Colonic mucosa (tissue), 4 donors: ENCODE measurements around the gene AFTPH. TPM values are rescaled to one million over a fixed set of nuclear protein-coding genes. Genes with fewer than 3 reads are reported as not detected.

Experiments used
- DNase-seq: peaks from one replicate; pipeline ENCODE4 v3.0.0-alpha.2; 2020
- H3K27ac ChIP-seq: fragments of 200-600 bp; one replicate; pipeline ENCODE4 v1.8.0; 2021
- H3K27me3 ChIP-seq: fragments of 200-600 bp; one replicate; pipeline ENCODE4 v1.8.0; 2021
- H3K36me3 ChIP-seq: fragments of 200-600 bp; one replicate; pipeline ENCODE4 v1.8.0; 2021
- H3K4me1 ChIP-seq: fragments of 200-600 bp; one replicate; pipeline ENCODE4 v1.8.0; 2021; ENCODE audit warnings: mild to moderate bottlenecking
- H3K4me3 ChIP-seq: fragments of 200-600 bp; one replicate; pipeline ENCODE4 v1.8.0; 2021
- H3K9ac ChIP-seq, 2 donors: one replicate each; pipeline ENCODE4 v1.7.0; 2013; ENCODE audit warnings: control low read depth in 2 of 2, low read depth in 2 of 2, low read length in 2 of 2
- H3K9me3 ChIP-seq: fragments of 200-600 bp; one replicate; pipeline ENCODE4 v1.8.0; 2021
- intact Hi-C: fragments of 100-400 bp; cut with DNase I; formaldehyde crosslinking; loops from one replicate; pipeline ENCODE4 v1.14.1; 2022
- total RNA-seq, 2 donors: library from RNA; stranded (reverse); fragmentation: NEBNext Ultra II Directional in 1 of 2; extraction: Animal tissue kit (Norgen Biotek cat#: 25700) in 1 of 2; gene quantifications; one replicate each; pipeline ENCODE4 v1.2.1, GENCODE V29; 2021
- TF ChIP-seq, protein P1 (sequence below): fragments of 200-600 bp; IDR thresholded peaks from one replicate; pipeline ENCODE4 v1.8.0; 2022; ENCODE audit warnings: antibody characterized with exemption, mild to moderate bottlenecking
- donor health status: healthy.
- donor health status: DM: no; HTN: no; CAD: no.
- donor health status: DM: no; HTN: no; CAD: no.

Gene AFTPH
- total RNA-seq, 2 donors from 2014 or later: 49.4 to 67.3 TPM

DNA sequence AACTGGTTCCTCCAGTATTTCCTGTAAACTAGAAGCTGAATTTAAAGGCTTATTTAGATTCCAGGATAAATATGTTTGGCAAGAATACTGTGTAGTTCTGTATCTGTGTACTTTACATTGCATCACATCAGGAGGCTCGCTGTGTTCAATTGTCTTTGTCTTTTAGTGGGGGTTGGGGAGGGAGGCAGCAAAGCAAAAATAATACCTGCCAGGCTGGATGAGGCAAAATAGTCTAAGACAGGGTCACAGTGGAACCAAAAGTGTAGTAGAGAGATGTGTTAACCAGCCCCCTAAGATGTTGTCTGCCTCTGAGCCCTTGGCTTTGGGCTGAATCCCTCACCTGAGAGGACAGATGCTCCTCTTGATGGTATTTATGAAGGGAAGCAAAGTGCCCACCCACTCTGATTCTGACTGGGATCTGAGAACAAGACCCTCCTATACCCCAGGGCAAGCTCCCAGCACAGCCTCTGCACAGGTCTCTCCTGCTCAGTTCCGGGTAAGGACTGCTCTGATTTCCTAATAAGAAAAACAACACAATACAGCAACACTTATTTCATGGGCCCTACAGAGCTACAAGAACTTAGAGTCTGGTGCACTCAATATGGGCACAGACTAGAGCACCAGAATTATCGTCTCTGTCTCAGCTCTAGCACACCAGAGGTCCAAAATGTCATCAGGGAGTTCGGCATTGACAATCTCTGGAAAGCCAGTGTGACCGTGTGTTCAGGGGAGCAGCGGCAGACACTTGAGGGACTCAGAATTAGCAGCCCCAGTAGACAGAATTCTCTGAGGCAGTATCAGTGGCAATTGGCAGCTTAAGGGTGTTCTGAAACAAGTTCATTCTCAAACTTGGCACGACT is 7.2 kb upstream of the AFTPH start:
- no peak for DNase-seq
- no peaks in the 10 kb centered on the region for H3K9me3 ChIP-seq
- no peaks in the 10 kb centered on the region for H3K4me1 ChIP-seq
- H3K27me3 ChIP-seq: no peaks in the 10 kb centered on the region
- intact Hi-C loops: no loop called here
- H3K9ac ChIP-seq: no peak overlapping the region
- TF ChIP-seq, protein P1, sequence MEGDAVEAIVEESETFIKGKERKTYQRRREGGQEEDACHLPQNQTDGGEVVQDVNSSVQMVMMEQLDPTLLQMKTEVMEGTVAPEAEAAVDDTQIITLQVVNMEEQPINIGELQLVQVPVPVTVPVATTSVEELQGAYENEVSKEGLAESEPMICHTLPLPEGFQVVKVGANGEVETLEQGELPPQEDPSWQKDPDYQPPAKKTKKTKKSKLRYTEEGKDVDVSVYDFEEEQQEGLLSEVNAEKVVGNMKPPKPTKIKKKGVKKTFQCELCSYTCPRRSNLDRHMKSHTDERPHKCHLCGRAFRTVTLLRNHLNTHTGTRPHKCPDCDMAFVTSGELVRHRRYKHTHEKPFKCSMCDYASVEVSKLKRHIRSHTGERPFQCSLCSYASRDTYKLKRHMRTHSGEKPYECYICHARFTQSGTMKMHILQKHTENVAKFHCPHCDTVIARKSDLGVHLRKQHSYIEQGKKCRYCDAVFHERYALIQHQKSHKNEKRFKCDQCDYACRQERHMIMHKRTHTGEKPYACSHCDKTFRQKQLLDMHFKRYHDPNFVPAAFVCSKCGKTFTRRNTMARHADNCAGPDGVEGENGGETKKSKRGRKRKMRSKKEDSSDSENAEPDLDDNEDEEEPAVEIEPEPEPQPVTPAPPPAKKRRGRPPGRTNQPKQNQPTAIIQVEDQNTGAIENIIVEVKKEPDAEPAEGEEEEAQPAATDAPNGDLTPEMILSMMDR: no peak
- no peak overlapping the region for H3K27ac ChIP-seq
- no peaks in the 10 kb centered on the region for H3K36me3 ChIP-seq
- H3K4me3 ChIP-seq: no peak overlapping the region

DNA sequence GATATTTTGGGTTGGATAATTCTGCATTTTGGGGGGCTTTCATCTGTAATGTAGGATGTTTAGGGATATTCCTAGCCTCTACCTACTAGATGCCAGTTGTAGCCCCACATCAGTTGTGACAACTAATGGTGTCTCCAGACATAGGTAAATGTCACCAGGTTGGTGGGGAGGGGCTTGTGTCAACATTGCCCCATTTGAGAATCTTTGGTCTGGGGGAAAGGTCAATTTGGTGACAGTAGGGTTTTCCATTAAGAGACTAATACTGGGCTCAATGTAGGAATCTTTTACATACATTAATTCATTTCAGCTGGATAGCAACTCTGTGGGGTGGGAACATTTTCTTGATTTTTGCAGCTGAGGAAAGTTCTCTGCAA is 6.6 kb upstream of the AFTPH start:
- Histone ChIP-seq H3K27me3 (no peaks in the 10 kb centered on the region), H3K36me3 (no peaks in the 10 kb centered on the region), H3K9ac (no peak overlapping the region), H3K4me1 (no peaks in the 10 kb centered on the region), H3K27ac (no peak overlapping the region), H3K9me3 (no peaks in the 10 kb centered on the region), H3K4me3 (no peak overlapping the region)
- DNase-seq: no peak
- TF ChIP-seq, protein P1: no peak
- intact Hi-C loops: no loop called here

DNA sequence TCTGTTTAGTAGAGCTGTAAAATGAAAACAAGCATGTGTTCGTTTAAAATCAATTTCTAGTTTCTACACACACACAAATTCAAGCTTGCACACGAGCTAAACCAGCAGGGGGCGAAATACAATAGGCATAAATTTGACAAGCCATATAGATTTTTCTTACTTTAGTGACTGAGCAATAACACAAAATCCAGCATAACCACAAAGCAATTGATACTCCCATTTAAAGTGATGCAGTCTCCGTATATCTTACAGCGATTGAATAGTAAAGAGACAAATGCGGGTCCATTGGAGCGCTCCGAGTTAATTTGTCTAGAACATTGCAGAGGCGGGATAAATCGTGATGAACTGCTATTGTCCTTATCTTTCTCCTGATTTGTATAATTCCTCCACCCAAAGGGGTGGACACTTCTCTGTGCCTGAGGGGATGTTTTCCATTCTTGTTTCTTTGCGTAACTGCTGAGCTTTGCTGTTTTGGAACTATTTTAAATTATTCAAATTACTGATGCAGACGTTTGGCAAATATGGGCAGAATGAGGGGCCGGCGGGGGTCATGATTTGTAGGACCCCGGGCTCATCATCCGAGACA is 1.2 kb upstream of the AFTPH start:
- no peaks in the 10 kb centered on the region for H3K27me3 ChIP-seq
- peak overlapping the region; percentile 87 for H3K4me3 ChIP-seq
- intact Hi-C loops: loop anchor here (5.0 kb wide), 1 partner anchor 39 kb away; no protein-coding TSS in a partner anchor
- peaks cover 5% of the 10 kb centered on the region for H3K4me1 ChIP-seq
- H3K27ac ChIP-seq: peak overlapping the region; percentile 99
- TF ChIP-seq, protein P1: peak; percentile 78
- H3K36me3 ChIP-seq: no peaks in the 10 kb centered on the region
- no peaks in the 10 kb centered on the region for H3K9me3 ChIP-seq
- peak; percentile 87 for DNase-seq
- peak overlapping the region; percentile 73 to 89 for H3K9ac ChIP-seq

DNA sequence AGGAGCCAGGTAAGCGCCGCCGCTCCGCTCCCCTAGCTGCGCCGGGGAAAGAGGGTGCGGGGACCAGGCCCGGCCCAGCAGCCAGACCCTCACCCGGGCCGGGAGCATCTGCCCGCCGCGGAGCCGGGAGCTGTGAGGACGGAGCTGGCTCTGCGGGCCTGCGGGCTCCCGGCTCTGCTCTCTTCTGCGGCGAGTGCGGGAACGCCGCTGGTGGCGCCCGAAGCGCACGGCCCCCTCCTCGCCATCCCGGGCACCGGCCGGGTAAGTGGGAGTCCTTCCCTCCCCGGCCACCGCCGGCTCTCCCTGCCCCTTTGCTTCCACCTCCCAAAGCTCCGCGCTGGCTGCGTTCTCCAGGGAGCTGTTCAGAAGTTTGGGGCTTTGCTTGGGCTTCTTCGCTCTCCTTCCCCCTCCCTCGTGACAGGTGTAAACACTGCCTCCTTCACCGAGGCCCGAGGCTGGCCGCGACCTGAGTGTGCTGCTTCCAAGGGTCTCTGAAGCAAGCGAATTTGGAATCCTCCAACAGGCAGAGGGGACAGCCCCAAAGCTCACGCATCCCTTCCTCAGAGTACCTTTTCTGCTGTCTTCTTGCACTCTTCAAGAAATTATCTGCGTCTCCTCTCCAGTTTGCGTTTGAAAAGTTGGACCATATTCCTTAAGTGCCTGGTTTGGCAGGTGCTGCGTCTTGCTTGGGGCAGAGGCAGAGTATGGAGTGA is 632 bp downstream of the AFTPH start:
- H3K27ac ChIP-seq: peak overlapping the region; percentile 99
- peak overlapping the region; percentile 87 for H3K4me3 ChIP-seq
- H3K27me3 ChIP-seq: no peaks in the 10 kb centered on the region
- intact Hi-C loops: loop anchor here (5.0 kb wide), 1 partner anchor 38 kb away; no protein-coding TSS in a partner anchor
- no peaks in the 10 kb centered on the region for H3K9me3 ChIP-seq
- no peaks in the 10 kb centered on the region for H3K36me3 ChIP-seq
- peak; percentile 59 for DNase-seq
- H3K4me1 ChIP-seq: peaks cover 5% of the 10 kb centered on the region
- TF ChIP-seq, protein P1: no peak
- peak overlapping the region; percentile 90 to 100 for H3K9ac ChIP-seq

DNA sequence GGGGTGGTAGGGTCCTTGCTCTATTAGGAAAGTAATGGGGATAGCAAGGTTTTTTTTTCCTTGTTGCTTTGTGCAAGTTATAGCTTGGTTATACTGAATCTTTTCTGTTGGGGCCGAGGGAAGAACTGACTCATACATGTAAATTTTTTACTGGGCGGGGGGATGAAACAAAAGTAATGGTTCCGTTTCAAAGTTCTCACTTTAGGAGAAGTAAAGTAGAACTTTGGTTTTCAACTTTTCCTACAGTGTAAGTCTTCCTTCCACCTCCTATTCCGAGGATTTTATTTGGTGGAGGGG is 1.1 kb downstream of the AFTPH start:
- Histone ChIP-seq H3K9me3 (no peaks in the 10 kb centered on the region), H3K27me3 (no peaks in the 10 kb centered on the region), H3K4me3 (peak overlapping the region; percentile 87), H3K9ac (peak overlapping the region; percentile 90 to 100), H3K36me3 (no peaks in the 10 kb centered on the region), H3K27ac (peak overlapping the region; percentile 99), H3K4me1 (peaks cover 5% of the 10 kb centered on the region)
- intact Hi-C loops: no loop called here
- TF ChIP-seq, protein P1: no peak
- peak; percentile 44 for DNase-seq
